ENCODE results near the gene SPATS1.

Gene SPATS1

DNA sequence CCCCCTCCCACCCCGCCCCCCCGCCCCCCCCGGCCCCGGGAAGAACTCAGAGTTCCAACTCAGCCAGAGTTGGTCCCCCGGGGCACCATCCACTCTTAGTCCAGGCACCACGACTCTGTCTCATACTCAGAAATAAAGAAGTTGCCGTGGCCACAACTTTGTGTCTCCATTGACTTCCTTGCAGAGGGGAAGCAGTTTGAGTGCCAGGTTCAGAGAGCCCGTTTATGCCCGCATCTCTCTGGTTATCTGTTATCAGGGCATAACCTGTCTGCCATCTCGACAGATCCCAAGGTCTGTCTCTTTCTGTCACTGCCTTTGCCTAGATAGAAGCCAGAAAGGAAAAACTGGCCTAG lies 45.7 kb downstream of the SPATS1 start:
- TF ChIP-seq, protein P1, sequence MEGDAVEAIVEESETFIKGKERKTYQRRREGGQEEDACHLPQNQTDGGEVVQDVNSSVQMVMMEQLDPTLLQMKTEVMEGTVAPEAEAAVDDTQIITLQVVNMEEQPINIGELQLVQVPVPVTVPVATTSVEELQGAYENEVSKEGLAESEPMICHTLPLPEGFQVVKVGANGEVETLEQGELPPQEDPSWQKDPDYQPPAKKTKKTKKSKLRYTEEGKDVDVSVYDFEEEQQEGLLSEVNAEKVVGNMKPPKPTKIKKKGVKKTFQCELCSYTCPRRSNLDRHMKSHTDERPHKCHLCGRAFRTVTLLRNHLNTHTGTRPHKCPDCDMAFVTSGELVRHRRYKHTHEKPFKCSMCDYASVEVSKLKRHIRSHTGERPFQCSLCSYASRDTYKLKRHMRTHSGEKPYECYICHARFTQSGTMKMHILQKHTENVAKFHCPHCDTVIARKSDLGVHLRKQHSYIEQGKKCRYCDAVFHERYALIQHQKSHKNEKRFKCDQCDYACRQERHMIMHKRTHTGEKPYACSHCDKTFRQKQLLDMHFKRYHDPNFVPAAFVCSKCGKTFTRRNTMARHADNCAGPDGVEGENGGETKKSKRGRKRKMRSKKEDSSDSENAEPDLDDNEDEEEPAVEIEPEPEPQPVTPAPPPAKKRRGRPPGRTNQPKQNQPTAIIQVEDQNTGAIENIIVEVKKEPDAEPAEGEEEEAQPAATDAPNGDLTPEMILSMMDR (IDR thresholded peaks at IDR 0.05; ENCODE audit: insufficient read depth, low read depth, low read length, missing control alignments): no peak
- DNase-seq (ENCODE audit: low read depth): no peak
- H3K4me3 ChIP-seq (ENCODE audit: low read length): peak overlapping the region; percentile 88

DNA sequence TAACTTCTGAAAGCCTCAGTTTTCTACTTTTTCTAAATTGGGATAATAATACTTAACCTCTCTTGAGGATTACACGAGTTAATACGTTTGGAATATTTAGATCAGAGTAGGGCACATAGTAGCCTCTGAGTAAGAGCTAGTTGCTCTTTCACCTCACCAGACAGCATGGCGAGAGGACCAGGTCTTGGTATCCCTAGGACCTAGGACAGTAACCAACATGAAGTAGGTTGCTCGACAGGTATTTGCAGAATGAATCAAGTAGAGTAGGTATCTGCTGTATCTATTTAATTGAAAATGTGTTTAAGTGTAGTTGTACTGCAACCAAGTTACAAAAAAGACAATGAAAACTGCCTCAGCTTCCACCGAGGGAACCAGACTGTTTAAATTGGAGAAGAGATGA lies 46.4 kb downstream of the SPATS1 start:
- TF ChIP-seq, protein P1 (IDR thresholded peaks at IDR 0.05; ENCODE audit: insufficient read depth, low read depth, low read length, missing control alignments): no peak
- DNase-seq (ENCODE audit: low read depth): peak; percentile 14
- peak overlapping the region; percentile 88 for H3K4me3 ChIP-seq (ENCODE audit: low read length)

DNA sequence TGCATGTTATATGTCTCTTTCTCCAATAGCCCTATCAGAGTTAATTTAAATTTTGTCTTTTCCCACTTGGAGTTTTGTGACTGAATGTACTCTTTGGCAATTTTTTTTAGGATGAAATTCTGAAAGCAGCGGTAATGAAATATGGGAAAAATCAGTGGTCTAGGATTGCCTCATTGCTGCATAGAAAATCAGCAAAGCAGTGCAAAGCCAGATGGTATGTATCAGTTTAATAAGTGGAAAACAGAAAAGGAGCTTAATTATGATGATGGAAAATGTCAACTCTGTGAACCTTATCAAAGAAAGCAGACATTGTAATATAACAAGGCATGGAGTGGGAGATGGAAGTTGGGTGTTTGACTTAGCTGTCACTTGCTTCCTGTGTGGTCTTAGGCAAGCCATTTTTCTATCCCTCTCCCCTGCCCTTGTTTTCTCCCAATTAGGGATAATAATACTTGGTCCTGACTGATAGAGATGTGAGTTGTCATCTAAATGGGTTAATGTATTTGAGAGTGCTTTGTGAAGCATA lies 47.8 kb downstream of the SPATS1 start:
- no peak for DNase-seq (ENCODE audit: low read depth)
- TF ChIP-seq, protein P1 (IDR thresholded peaks at IDR 0.05; ENCODE audit: insufficient read depth, low read depth, low read length, missing control alignments): no peak
- H3K4me3 ChIP-seq (ENCODE audit: low read length): no peak overlapping the region
